Testis (tissue), 2 donors: Measurements from ENCODE around the gene PDE4B.

ENCODE experiments used
- POLR2A ChIP-seq: fragments of 450-650 bp; IDR thresholded peaks from one replicate; pipeline ENCODE4 v1.6.1; 2017; ENCODE audit warnings: antibody characterized with exemption, mild to moderate bottlenecking, moderate library complexity
- TF ChIP-seq, protein P1 (sequence below), 3 experiments: fragments of 450-650 bp in 2 of 3; fragments of 200-600 bp in 1 of 3; sonication (generic) in 1 of 3; IDR thresholded peaks; one replicate each; pipeline ENCODE4 v1.5.1; 2016 to 2019; ENCODE audit warnings: antibody characterized with exemption in 3 of 3, mild to moderate bottlenecking in 2 of 3, moderate library complexity in 1 of 3

DNA sequence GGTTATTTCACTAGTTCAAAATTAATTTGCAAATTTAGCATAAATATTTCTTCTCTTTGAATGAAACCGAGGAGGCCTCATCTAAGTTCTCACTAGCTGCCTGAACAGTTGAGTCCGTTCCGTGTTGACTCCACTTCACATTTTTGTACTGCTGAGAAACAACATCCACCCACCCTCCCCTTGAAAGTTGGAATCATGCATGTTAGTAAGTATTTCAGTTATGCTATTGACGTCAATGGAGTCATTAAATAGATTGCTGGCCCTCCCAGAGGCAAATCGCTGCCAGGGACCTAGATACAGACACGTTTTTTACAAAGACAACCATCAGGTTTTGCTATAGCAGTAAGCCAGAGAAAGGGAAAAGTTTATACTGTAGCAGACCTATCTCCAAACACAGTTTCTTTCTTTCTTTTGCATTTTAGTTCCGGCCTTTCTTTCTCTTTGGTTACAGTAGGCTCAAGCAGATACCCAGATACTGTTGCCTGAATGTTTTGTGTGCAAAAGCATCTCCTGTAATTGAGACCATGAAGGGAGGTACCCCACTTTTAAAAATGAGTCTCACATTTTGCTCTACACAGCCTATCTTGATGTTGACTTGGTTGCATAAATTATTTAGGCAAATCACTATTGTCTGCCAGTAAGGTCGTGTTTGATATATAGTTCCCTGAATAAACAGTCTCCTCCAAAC lies 478.7 kb downstream of the PDE4B start:
- TF ChIP-seq, protein P1, sequence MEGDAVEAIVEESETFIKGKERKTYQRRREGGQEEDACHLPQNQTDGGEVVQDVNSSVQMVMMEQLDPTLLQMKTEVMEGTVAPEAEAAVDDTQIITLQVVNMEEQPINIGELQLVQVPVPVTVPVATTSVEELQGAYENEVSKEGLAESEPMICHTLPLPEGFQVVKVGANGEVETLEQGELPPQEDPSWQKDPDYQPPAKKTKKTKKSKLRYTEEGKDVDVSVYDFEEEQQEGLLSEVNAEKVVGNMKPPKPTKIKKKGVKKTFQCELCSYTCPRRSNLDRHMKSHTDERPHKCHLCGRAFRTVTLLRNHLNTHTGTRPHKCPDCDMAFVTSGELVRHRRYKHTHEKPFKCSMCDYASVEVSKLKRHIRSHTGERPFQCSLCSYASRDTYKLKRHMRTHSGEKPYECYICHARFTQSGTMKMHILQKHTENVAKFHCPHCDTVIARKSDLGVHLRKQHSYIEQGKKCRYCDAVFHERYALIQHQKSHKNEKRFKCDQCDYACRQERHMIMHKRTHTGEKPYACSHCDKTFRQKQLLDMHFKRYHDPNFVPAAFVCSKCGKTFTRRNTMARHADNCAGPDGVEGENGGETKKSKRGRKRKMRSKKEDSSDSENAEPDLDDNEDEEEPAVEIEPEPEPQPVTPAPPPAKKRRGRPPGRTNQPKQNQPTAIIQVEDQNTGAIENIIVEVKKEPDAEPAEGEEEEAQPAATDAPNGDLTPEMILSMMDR (IDR thresholded peaks at IDR 0.05), result no peak
- TF ChIP-seq POLR2A, result no peak
